SK-MEL-5 (cell line): ENCODE data around the gene TLN1. TPM values are rescaled to one million over a fixed set of nuclear protein-coding genes. Genes with fewer than 3 reads are reported as not detected.

ENCODE experiments used
- DNase-seq: peaks from one replicate; pipeline ENCODE4 v3.0.0-alpha.2; 2016; ENCODE audit warnings: low read depth, low spot score
- in situ Hi-C: cut with HindIII; loops from 2 replicates; pipeline ENCODE4 v1.10.0; 2016; ENCODE audit warnings: low sequenced_read_pairs, high pct_unique_total_duplicates, low pct_unique_long_range_greater_than_20kb
- total RNA-seq: library from RNA; depleted of rRNA; stranded (reverse); fragments of >200 nt; shearing (Covaris generic); gene quantifications from 2 replicates; pipeline ENCODE4 v1.2.3, GENCODE V29; 2014

The TLN1 gene
- total RNA-seq, 1 experiment from 2014 or later: 58.0 TPM

- no peak for DNase-seq
- in situ Hi-C loops: no loop called here
These were observed 15.8 kb downstream of the TLN1 start for GRCh38 chr9:35716230-35716629.

- DNase-seq: no peak
- in situ Hi-C loops: no loop called here
These were observed 17.3 kb downstream of the TLN1 start for GRCh38 chr9:35714579-35715252.

- in situ Hi-C loops: no loop called here
- DNase-seq: no peak
These were observed 17.9 kb downstream of the TLN1 start for GRCh38 chr9:35714123-35714522.

GRCh38 chr9:35713578-35713977, 18.4 kb downstream of the TLN1 start:
- DNase-seq: no peak
- in situ Hi-C loops: no loop called here

- DNase-seq: no peak
- in situ Hi-C loops: no loop called here
These were observed 19.1 kb downstream of the TLN1 start for GRCh38 chr9:35712762-35713400.

GRCh38 chr9:35711501-35712428, 20.2 kb downstream of the TLN1 start:
- DNase-seq: no peak
- in situ Hi-C loops: no loop called here

- in situ Hi-C loops: no loop called here
- no peak for DNase-seq
These were observed 21.0 kb downstream of the TLN1 start for GRCh38 chr9:35710818-35711500.

- in situ Hi-C loops: no loop called here
- no peak for DNase-seq
These were observed 23.8 kb downstream of the TLN1 start for GRCh38 chr9:35708146-35708545.

- in situ Hi-C loops: no loop called here
- DNase-seq: no peak
These were observed 25.0 kb downstream of the TLN1 start for GRCh38 chr9:35706951-35707350.

- in situ Hi-C loops: no loop called here
- DNase-seq: no peak
These were observed 26.1 kb downstream of the TLN1 start for GRCh38 chr9:35705836-35706430.

- DNase-seq: no peak
- in situ Hi-C loops: no loop called here
These were observed 26.6 kb downstream of the TLN1 start for GRCh38 chr9:35705372-35705771.

- no peak for DNase-seq
- in situ Hi-C loops: no loop called here
These were observed 27.9 kb downstream of the TLN1 start for GRCh38 chr9:35703906-35704672.

GRCh38 chr9:35702696-35703095, 29.3 kb downstream of the TLN1 start:
- in situ Hi-C loops: no loop called here
- DNase-seq: no peak

GRCh38 chr9:35700942-35701341, 31.1 kb downstream of the TLN1 start:
- in situ Hi-C loops: no loop called here

GRCh38 chr9:35700031-35700430, 32.0 kb downstream of the TLN1 start:
- in situ Hi-C loops: no loop called here
- no peak for DNase-seq

More at GRCh38 chr9:35700942-35701341, 31.1 kb downstream of the TLN1 start:
- no peak for DNase-seq

- in situ Hi-C loops: no loop called here
- no peak for DNase-seq
These were observed 33.8 kb downstream of the TLN1 start for GRCh38 chr9:35698231-35698630.

GRCh38 chr9:35697486-35697885, 34.5 kb downstream of the TLN1 start:
- in situ Hi-C loops: no loop called here
- DNase-seq: no peak
